ENCODE results near the gene OR52D1. TPM values are rescaled to one million over a fixed set of nuclear protein-coding genes. Genes with fewer than 3 reads are reported as not detected.

OR52D1 gene
- total and polyA plus RNA-seq, 9 donors: not detected

GRCh38 chr11:5489576-5490357 lies 1.3 kb downstream of the OR52D1 start:
- 41 to 44% (median 42%) methylated on average over 5 of the region's 5 CpGs for WGBS, 3 donors

GRCh38 chr11:5499671-5500070 lies 11.2 kb downstream of the OR52D1 start:
- intact Hi-C loops (cut with DNase I): no loop called here
- WGBS, 3 donors: 55 to 64% (median 61%) methylated on average over 2 of the region's 2 CpGs
- TF ChIP-seq EP300 (IDR thresholded peaks at IDR 0.05) (no peak), CTCF (IDR thresholded peaks at IDR 0.05) (no peak), POLR2A (IDR thresholded peaks at IDR 0.05) (no peak)

More at GRCh38 chr11:5489576-5490357, 1.3 kb downstream of the OR52D1 start:
- no peak for TF ChIP-seq EP300 (IDR thresholded peaks at IDR 0.05)
- no peak for TF ChIP-seq POLR2A (IDR thresholded peaks at IDR 0.05)
- no peak for TF ChIP-seq CTCF (IDR thresholded peaks at IDR 0.05)
- no peak for DNase-seq
- Histone ChIP-seq H3K27me3 (no peaks in the 10 kb centered on the region), H3K4me3 (no peak overlapping the region), H3K27ac (no peak overlapping the region), H3K9me3 (no peaks in the 10 kb centered on the region), H3K36me3 (no peaks in the 10 kb centered on the region), H3K4me1 (ENCODE audit: insufficient read depth) (no peaks in the 10 kb centered on the region)
- intact Hi-C loops (cut with DNase I): no loop called here

GRCh38 chr11:5500393-5500801 lies 11.9 kb downstream of the OR52D1 start:
- Histone ChIP-seq H3K36me3 (no peaks in the 10 kb centered on the region), H3K27ac (no peak overlapping the region), H3K27me3 (no peaks in the 10 kb centered on the region), H3K4me3 (no peak overlapping the region), H3K9me3 (no peaks in the 10 kb centered on the region), H3K4me1 (ENCODE audit: insufficient read depth) (no peaks in the 10 kb centered on the region)
- DNase-seq: no peak
- 79 to 90% (median 80%) methylated on average over 6 of the region's 6 CpGs for WGBS, 3 donors
- TF ChIP-seq EP300 (IDR thresholded peaks at IDR 0.05): no peak
- no peak for TF ChIP-seq POLR2A (IDR thresholded peaks at IDR 0.05)
- TF ChIP-seq CTCF (IDR thresholded peaks at IDR 0.05): no peak
- intact Hi-C loops (cut with DNase I): no loop called here

More at GRCh38 chr11:5499671-5500070, 11.2 kb downstream of the OR52D1 start:
- no peaks in the 10 kb centered on the region for H3K4me1 ChIP-seq (ENCODE audit: insufficient read depth)
- H3K27ac ChIP-seq: no peak overlapping the region
- H3K9me3 ChIP-seq: no peaks in the 10 kb centered on the region
- H3K27me3 ChIP-seq: no peaks in the 10 kb centered on the region
- no peak for DNase-seq
- H3K4me3 ChIP-seq: no peak overlapping the region
- H3K36me3 ChIP-seq: no peaks in the 10 kb centered on the region

- WGBS, 3 donors: 83 to 91% (median 87%) methylated on average over 2 of the region's 2 CpGs
- Histone ChIP-seq H3K36me3 (no peaks in the 10 kb centered on the region), H3K9me3 (no peaks in the 10 kb centered on the region), H3K4me1 (ENCODE audit: insufficient read depth) (no peaks in the 10 kb centered on the region), H3K27me3 (no peaks in the 10 kb centered on the region), H3K4me3 (no peak overlapping the region), H3K27ac (no peak overlapping the region)
- intact Hi-C loops (cut with DNase I): no loop called here
- DNase-seq: no peak
- TF ChIP-seq EP300 (IDR thresholded peaks at IDR 0.05) (no peak), CTCF (IDR thresholded peaks at IDR 0.05) (no peak), POLR2A (IDR thresholded peaks at IDR 0.05) (no peak)
Measured at GRCh38 chr11:5504403-5504921, 16.0 kb downstream of the OR52D1 start.
